Osteocyte (in vitro differentiated cells): ENCODE measurements around the gene HOXA13. TPM values are rescaled to one million over a fixed set of nuclear protein-coding genes. Genes with fewer than 3 reads are reported as not detected.

Experiments
- DNase-seq: peaks from one replicate; pipeline ENCODE4 v3.0.0; 2021; ENCODE audit warnings: mixed read lengths; ENCODE audit not compliant: unreplicated experiment; ENCODE audit errors: extremely low spot score
- H3K27ac Mint-ChIP-seq: one replicate; pipeline ENCODE4 v1.8.0; 2021; ENCODE audit warnings: mild to moderate bottlenecking, mixed read lengths; ENCODE audit not compliant: unreplicated experiment
- H3K27me3 Mint-ChIP-seq: one replicate; pipeline ENCODE4 v1.8.0; 2021; ENCODE audit warnings: mixed read lengths; ENCODE audit not compliant: unreplicated experiment
- H3K36me3 Mint-ChIP-seq: one replicate; pipeline ENCODE4 v1.8.0; 2021; ENCODE audit warnings: mixed read lengths; ENCODE audit not compliant: unreplicated experiment
- H3K4me1 Mint-ChIP-seq: one replicate; pipeline ENCODE4 v1.8.0; 2021; ENCODE audit warnings: mixed read lengths; ENCODE audit not compliant: unreplicated experiment
- H3K4me3 Mint-ChIP-seq: one replicate; pipeline ENCODE4 v1.8.0; 2021; ENCODE audit warnings: mild to moderate bottlenecking, moderate library complexity, mixed read lengths; ENCODE audit not compliant: unreplicated experiment
- H3K9me3 Mint-ChIP-seq: one replicate; pipeline ENCODE4 v1.8.0; 2021; ENCODE audit warnings: mixed read lengths; ENCODE audit not compliant: unreplicated experiment
- CTCF ChIP-seq: fragments of 200-600 bp; sonication (generic); IDR thresholded peaks from 2 replicates; pipeline ENCODE4 v1.5.0; 2021; ENCODE audit warnings: antibody characterized with exemption, mild to moderate bottlenecking, moderate library complexity
- total RNA-seq: library from RNA; stranded (reverse); gene quantifications from 2 replicates; pipeline ENCODE4 v1.2.1, GENCODE V29; 2021

HOXA13 gene
- total RNA-seq, 1 donor from 2014 or later: not detected

- H3K4me3 Mint-ChIP-seq: no peak overlapping the region
- H3K27ac Mint-ChIP-seq: no peak overlapping the region
- H3K36me3 Mint-ChIP-seq: peaks cover 4% of the 10 kb centered on the region
- TF ChIP-seq CTCF: no peak
- H3K4me1 Mint-ChIP-seq: peaks cover 19% of the 10 kb centered on the region
- no peaks in the 10 kb centered on the region for H3K9me3 Mint-ChIP-seq
- peaks cover 90% of the 10 kb centered on the region for H3K27me3 Mint-ChIP-seq
- DNase-seq: no peak
Measured at GRCh38 chr7:27247000-27247399, 47.1 kb upstream of the HOXA13 start.

GRCh38 chr7:27245798-27246691 lies 46.2 kb upstream of the HOXA13 start:
- H3K4me1 Mint-ChIP-seq: peaks cover 15% of the 10 kb centered on the region
- no peak overlapping the region for H3K27ac Mint-ChIP-seq
- TF ChIP-seq CTCF: no peak
- H3K9me3 Mint-ChIP-seq: no peaks in the 10 kb centered on the region
- peaks cover 94% of the 10 kb centered on the region for H3K27me3 Mint-ChIP-seq
- peaks cover 4% of the 10 kb centered on the region for H3K36me3 Mint-ChIP-seq
- peak overlapping the region; percentile 29 for H3K4me3 Mint-ChIP-seq
- DNase-seq: no peak

- H3K4me3 Mint-ChIP-seq: no peak overlapping the region
- peaks cover 14% of the 10 kb centered on the region for H3K4me1 Mint-ChIP-seq
- H3K27me3 Mint-ChIP-seq: peaks cover 94% of the 10 kb centered on the region
- no peaks in the 10 kb centered on the region for H3K9me3 Mint-ChIP-seq
- H3K36me3 Mint-ChIP-seq: peaks cover 4% of the 10 kb centered on the region
- no peak for TF ChIP-seq CTCF
- no peak for DNase-seq
- no peak overlapping the region for H3K27ac Mint-ChIP-seq
Measured at GRCh38 chr7:27245124-27245797, 45.4 kb upstream of the HOXA13 start.

GRCh38 chr7:27244488-27245123 lies 44.7 kb upstream of the HOXA13 start:
- Mint-ChIP-seq H3K4me3 (no peak overlapping the region), H3K36me3 (peaks cover 4% of the 10 kb centered on the region), H3K4me1 (peaks cover 18% of the 10 kb centered on the region), H3K27ac (no peak overlapping the region), H3K9me3 (no peaks in the 10 kb centered on the region), H3K27me3 (peaks cover 93% of the 10 kb centered on the region)
- no peak for TF ChIP-seq CTCF
- DNase-seq: no peak
